Spinal cord (tissue), 10 donors: ENCODE results near the gene GRID2. TPM values are rescaled to one million over a fixed set of nuclear protein-coding genes. Genes with fewer than 3 reads are reported as not detected.
A peak's percentile ranks its signal among the peaks of the same experiment; 100 is the strongest.

Experiments used
- DNase-seq, 6 donors: peaks; one replicate each; pipeline versions ENCODE4 v3.0.0 to v3.0.0-alpha.2; 2013 to 2015; ENCODE audit warnings: low spot score in 6 of 6, low read depth in 4 of 6
- H3K27ac ChIP-seq: one replicate; pipeline ENCODE4 v1.5.1; 2013; ENCODE audit warnings: low read depth, low read length, control low read depth
- H3K27me3 ChIP-seq: one replicate; pipeline ENCODE4 v1.6.1; 2013; ENCODE audit warnings: low read length; ENCODE audit not compliant: control insufficient read depth, insufficient read depth
- H3K36me3 ChIP-seq: one replicate; pipeline ENCODE4 v1.6.1; 2013; ENCODE audit warnings: low read length; ENCODE audit not compliant: control insufficient read depth, insufficient read depth
- H3K4me1 ChIP-seq: one replicate; pipeline ENCODE4 v1.6.1; 2013; ENCODE audit warnings: low read length; ENCODE audit not compliant: control insufficient read depth, insufficient read depth
- H3K4me3 ChIP-seq: one replicate; pipeline ENCODE4 v1.5.1; 2013; ENCODE audit warnings: low read depth, low read length, control low read depth
- H3K9me3 ChIP-seq: one replicate; pipeline ENCODE4 v1.6.1; 2013; ENCODE audit warnings: low read length; ENCODE audit not compliant: control insufficient read depth, insufficient read depth
- WGBS: methylation state at CpG from one replicate; pipeline ENCODE4 v1.1.5; 2013; ENCODE audit warnings: missing lambda C conversion rate; ENCODE audit not compliant: insufficient coverage; 5-methylcytosine and 5-hydroxymethylcytosine counted together
- polyA plus RNA-seq, 2 donors: library from polyadenylated mRNA; unstranded; fragments of 120-200 nt; gene quantifications; one replicate each; pipeline ENCODE4 v1.2.1, GENCODE V29; 2013; ENCODE audit not compliant: insufficient read length in 2 of 2
- total RNA-seq, 2 donors: library from RNA; depleted of rRNA in 1 of 2; stranded (reverse); fragments of 120-200 nt in 1 of 2; fragments of >200 nt in 1 of 2; gene quantifications; one replicate each; pipeline versions ENCODE4 v1.2.3 to v1.2.4, GENCODE V29; 2013 to 2014
- donor health status: healthy.

Gene GRID2
- total and polyA plus RNA-seq, 4 donors, result 17.8 to 40.8 (median 23.4) TPM

DNA sequence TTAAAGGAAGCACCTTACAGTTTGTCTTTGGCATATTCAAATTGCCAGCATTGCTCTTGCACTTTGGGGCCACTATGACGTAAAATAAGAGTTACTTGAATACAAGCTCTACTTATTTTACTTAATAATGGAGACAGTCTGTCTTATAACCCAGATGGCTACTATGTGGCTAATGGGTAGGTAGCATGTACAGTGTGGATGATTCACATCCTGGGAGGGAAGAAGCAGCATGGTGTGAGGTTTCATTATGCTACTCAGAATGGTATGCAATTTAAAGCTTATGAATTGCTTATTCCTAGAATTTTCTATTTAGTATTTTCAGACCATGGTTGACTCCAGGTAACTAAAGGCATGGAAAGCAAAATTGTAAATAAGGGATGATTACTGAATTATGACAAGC is 763.0 kb downstream of the GRID2 start:
- Histone ChIP-seq H3K36me3 (no peaks in the 10 kb centered on the region), H3K27ac (no peak overlapping the region), H3K9me3 (no peaks in the 10 kb centered on the region), H3K27me3 (no peaks in the 10 kb centered on the region), H3K4me1 (no peaks in the 10 kb centered on the region), H3K4me3 (no peak overlapping the region)
- no peak for DNase-seq
- no CpG with 5 or more reads among the region's 1 CpG for WGBS

DNA sequence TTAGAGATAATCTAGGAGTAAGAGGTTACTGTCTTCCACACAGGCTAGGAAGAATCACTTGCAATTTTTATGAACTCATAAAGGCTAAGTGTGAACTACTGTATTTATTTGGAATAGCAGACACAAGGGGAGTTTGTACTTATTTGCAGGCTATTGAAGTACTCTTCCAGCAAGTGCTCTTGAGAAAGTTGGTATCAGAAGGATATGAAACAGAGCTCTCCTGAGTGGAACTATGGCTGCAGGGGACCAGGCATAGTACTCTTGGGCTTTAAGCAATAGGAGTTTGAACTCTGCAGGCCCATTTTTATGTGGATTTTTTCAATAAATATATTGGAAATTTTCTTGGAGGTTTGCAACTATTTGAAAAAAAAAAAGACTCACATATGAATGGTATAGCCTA is 768.5 kb downstream of the GRID2 start:
- no peaks in the 10 kb centered on the region for H3K36me3 ChIP-seq
- H3K27ac ChIP-seq, result no peak overlapping the region
- no peaks in the 10 kb centered on the region for H3K27me3 ChIP-seq
- H3K4me3 ChIP-seq, result no peak overlapping the region
- no peaks in the 10 kb centered on the region for H3K4me1 ChIP-seq
- no peak for DNase-seq
- H3K9me3 ChIP-seq, result no peaks in the 10 kb centered on the region

DNA sequence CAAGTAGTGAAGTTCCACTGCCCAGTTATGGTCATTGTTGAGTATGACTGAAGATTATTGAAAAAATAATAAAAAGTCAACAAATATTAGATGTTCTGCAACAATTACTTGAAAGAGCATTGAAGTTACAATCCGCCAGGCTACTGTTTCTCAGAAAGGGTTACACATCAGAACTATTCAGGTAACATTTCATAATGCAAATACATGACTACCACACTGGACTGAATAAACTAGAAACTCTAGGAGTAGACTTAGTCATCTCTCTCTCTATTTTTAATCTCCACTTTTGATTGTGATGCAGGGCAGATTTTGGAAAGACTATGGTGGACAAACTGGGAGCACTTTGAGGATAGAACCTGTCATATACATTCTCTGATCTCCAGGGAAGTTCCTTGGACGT is 776.5 kb downstream of the GRID2 start:
- no peaks in the 10 kb centered on the region for H3K9me3 ChIP-seq
- H3K27ac ChIP-seq, result no peak overlapping the region
- H3K4me1 ChIP-seq, result no peaks in the 10 kb centered on the region
- H3K36me3 ChIP-seq, result no peaks in the 10 kb centered on the region
- no peak for DNase-seq
- H3K27me3 ChIP-seq, result no peaks in the 10 kb centered on the region
- no peak overlapping the region for H3K4me3 ChIP-seq
- no CpG with 5 or more reads among the region's 2 CpGs for WGBS

DNA sequence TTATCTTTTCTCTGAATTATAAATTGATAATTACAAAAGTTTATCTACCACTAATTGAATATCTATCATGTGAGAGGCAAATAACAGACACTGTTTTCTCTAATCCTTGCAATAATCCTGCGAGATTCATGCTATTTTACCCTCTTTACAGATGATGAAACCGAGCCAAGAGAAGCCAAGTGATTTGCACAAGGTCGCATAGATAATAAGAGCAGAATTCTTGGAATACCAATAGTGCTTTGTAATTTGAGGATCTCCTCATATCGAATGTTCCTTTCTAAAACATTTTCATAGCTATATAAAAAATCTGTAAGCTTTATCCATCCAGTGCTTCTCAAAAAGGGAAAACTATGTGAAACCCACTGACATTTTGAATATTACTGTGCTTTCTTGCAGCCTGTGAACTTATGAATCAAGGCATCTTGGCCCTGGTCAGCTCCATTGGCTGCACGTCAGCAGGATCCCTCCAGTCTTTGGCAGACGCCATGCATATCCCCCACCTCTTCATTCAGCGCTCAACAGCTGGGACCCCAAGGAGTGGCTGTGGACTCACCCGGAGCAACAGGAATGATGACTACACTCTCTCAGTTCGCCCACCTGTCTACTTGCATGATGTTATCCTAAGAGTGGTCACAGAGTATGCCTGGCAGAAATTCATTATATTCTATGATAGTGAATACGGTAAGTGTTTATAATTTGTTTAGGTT is 781.0 kb downstream of the GRID2 start:
- Histone ChIP-seq H3K9me3 (no peaks in the 10 kb centered on the region), H3K4me3 (no peak overlapping the region), H3K36me3 (no peaks in the 10 kb centered on the region), H3K4me1 (no peaks in the 10 kb centered on the region), H3K27ac (no peak overlapping the region), H3K27me3 (no peaks in the 10 kb centered on the region)
- WGBS, result 68% methylated on average over 5 of the region's 10 CpGs
- DNase-seq, result no peak

DNA sequence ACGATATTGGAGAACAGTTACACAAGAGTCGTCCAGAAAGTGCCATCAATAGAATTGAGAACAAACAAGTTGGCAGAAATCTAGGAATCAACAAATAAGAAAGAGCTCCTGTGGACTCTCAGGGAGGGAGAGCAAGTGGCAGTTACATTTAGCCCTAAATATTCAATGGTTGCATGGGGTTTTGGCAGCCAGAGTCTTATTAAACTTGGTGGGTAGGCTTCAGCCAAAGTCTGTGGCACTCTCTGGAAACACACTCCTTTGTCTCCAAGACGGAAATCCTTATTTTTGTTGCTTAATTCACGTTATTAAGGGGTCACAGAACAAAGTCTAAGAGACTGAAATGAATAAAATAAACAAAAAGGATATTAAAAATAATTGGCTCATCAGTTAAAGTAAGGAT is 782.6 kb downstream of the GRID2 start:
- WGBS, result 43% methylated on average over 2 of the region's 4 CpGs
- no peak overlapping the region for H3K27ac ChIP-seq
- no peaks in the 10 kb centered on the region for H3K27me3 ChIP-seq
- H3K36me3 ChIP-seq, result no peaks in the 10 kb centered on the region
- no peaks in the 10 kb centered on the region for H3K9me3 ChIP-seq
- H3K4me3 ChIP-seq, result no peak overlapping the region
- peak; percentile 22 to 69 (median 32) for DNase-seq
- no peaks in the 10 kb centered on the region for H3K4me1 ChIP-seq

DNA sequence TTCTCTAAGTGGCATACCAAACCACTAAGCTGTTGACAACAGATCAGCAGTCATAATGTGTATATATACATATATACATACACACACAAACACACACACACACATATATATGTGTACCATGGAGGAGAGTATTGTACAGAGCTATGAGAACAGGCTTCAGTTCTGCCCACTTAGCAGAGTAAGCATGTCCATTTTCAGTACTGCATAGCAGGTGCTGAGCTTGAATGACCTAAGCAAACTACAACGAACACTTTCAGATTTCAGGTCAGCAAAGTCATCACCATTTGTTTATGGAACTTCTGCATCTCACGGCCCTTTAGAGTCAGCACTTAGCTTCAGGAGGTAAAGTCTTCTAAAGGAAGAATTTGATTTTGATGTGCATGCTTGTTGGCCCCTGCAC is 789.0 kb downstream of the GRID2 start:
- no peak overlapping the region for H3K27ac ChIP-seq
- no peaks in the 10 kb centered on the region for H3K36me3 ChIP-seq
- H3K4me1 ChIP-seq, result no peaks in the 10 kb centered on the region
- H3K27me3 ChIP-seq, result no peaks in the 10 kb centered on the region
- no peak overlapping the region for H3K4me3 ChIP-seq
- 100% methylated on average over 1 of the region's 2 CpGs for WGBS
- no peak for DNase-seq
- H3K9me3 ChIP-seq, result no peaks in the 10 kb centered on the region

DNA sequence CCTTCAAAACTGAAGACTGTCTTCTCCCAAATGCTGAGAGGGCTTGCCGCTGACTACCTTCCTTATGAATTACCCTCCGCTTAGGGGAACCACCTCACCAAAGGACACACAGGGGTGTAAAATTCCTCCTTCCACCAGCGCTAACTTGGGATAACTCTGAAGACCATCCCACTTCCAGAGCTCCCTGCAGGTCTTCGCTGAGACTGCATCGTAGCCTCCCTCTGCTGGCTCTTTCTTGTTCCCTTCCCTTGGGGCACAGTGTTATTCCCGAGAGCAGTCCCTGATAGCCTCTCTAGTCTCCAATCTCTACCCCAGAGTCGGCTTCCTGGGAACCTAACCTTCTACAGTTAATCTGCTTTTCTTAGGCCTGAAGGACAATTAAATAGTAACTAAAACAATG is 799.3 kb downstream of the GRID2 start:
- H3K9me3 ChIP-seq, result no peaks in the 10 kb centered on the region

DNA sequence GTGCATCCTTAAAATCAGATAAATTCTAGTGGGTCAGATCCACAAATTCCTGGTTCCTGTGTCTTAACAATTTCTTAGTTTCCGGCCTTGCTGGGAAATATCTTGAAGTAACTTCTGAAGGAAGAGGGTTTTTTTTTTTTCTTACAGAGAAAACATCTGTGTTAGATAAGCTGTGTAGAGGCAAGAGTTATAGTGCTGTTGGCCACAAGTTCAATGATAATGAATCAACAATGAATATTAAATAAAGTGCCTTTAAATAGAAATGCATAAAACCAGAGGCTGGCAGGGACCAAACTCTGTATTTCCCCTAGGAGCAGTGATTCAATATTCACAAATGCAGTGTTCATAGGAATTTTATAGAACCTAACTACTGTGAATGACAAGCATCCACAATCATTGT is 812.9 kb downstream of the GRID2 start:
- Histone ChIP-seq H3K36me3 (no peaks in the 10 kb centered on the region), H3K4me1 (no peaks in the 10 kb centered on the region), H3K9me3 (peaks cover 4% of the 10 kb centered on the region), H3K4me3 (no peak overlapping the region), H3K27ac (no peak overlapping the region), H3K27me3 (no peaks in the 10 kb centered on the region)
- DNase-seq, result no peak
- 100% methylated on average over 1 of the region's 1 CpG for WGBS

More for the DNA sequence above, 799.3 kb downstream of the GRID2 start:
- 93% methylated on average over 5 of the region's 7 CpGs for WGBS
- Histone ChIP-seq H3K36me3 (no peaks in the 10 kb centered on the region), H3K27ac (no peak overlapping the region), H3K27me3 (no peaks in the 10 kb centered on the region), H3K4me1 (no peaks in the 10 kb centered on the region), H3K4me3 (no peak overlapping the region)
- no peak for DNase-seq

DNA sequence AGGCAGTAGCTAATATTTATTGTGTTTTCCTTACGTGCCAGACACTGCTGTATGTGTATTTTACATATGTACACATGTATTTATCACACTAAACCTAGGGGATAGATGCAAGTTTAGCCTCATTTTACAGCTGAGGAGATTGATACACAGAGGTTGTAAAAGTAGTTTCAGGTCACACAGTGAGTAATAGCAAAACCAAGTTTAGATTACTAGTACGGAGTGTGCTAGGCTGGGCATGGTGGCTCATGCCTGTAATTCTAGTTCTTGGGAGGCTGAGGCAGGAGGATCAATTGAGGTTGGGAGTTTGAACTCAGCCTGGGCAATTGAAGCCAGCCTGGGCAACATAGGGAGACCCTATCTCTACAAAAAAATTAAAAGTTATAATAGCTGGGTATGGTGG is 823.7 kb downstream of the GRID2 start:
- no peaks in the 10 kb centered on the region for H3K27me3 ChIP-seq
- 100% methylated on average over 1 of the region's 2 CpGs for WGBS

DNA sequence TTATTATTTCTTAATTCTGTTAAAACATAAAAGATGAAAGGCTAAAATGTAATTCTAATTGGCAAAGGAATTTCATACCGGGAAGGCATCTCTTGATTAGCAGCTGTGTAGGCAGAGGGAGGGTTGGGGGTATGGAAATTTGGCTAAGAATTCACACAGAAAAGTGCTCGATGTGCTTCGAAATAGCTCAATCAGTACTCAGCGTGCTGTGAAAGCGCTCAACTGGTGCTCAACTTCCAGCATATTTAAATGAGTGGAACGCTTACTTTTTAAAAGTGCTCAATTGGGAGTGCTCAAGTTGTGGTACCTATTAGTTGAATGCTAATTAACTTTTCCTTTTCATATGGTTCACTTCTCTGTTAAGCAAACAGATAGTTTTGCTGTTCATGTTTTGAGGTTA is 828.9 kb downstream of the GRID2 start:
- Histone ChIP-seq H3K4me3 (no peak overlapping the region), H3K9me3 (no peaks in the 10 kb centered on the region), H3K4me1 (no peaks in the 10 kb centered on the region), H3K36me3 (no peaks in the 10 kb centered on the region), H3K27ac (no peak overlapping the region), H3K27me3 (no peaks in the 10 kb centered on the region)
- 39% methylated on average over 4 of the region's 6 CpGs for WGBS
- peak in 1 of 6 donors; percentile 86 for DNase-seq

More for the DNA sequence above, 823.7 kb downstream of the GRID2 start:
- no peak for DNase-seq
- Histone ChIP-seq H3K9me3 (no peaks in the 10 kb centered on the region), H3K4me3 (no peak overlapping the region), H3K4me1 (no peaks in the 10 kb centered on the region), H3K27ac (no peak overlapping the region), H3K36me3 (no peaks in the 10 kb centered on the region)
